NCI-H524 treated with DMSO at 0.1 percent for 48 hours (cell line): Measurements from ENCODE around the gene TBC1D8.

Source experiments
- DNase-seq: peaks from one replicate; lab custom pipeline; 2025; lab: John Stamatoyannopoulos, UW

TBC1D8 gene

GRCh38 chr2:101026923-101027469, 124.2 kb downstream of the TBC1D8 start:
- DNase-seq: no peak

- no peak for DNase-seq
Measured at GRCh38 chr2:101026253-101026701, 124.9 kb downstream of the TBC1D8 start.

GRCh38 chr2:101025561-101025960, 125.6 kb downstream of the TBC1D8 start:
- DNase-seq: no peak

- no peak for DNase-seq
Measured at GRCh38 chr2:101023327-101024107, 127.7 kb downstream of the TBC1D8 start.

- DNase-seq: no peak
Measured at GRCh38 chr2:101022221-101022620, 129.0 kb downstream of the TBC1D8 start.

GRCh38 chr2:101018934-101019333, 132.2 kb downstream of the TBC1D8 start:
- DNase-seq: no peak

- DNase-seq: no peak
Measured at GRCh38 chr2:101017371-101017770, 133.8 kb downstream of the TBC1D8 start.

GRCh38 chr2:101014264-101014857, 136.8 kb downstream of the TBC1D8 start:
- no peak for DNase-seq

- no peak for DNase-seq
Measured at GRCh38 chr2:101012706-101013181, 138.4 kb downstream of the TBC1D8 start.

GRCh38 chr2:101012054-101012705, 139.0 kb downstream of the TBC1D8 start:
- DNase-seq: no peak

- no peak for DNase-seq
Measured at GRCh38 chr2:101011152-101011551, 140.0 kb downstream of the TBC1D8 start.

- DNase-seq: no peak
Measured at GRCh38 chr2:101007415-101008345, 143.5 kb downstream of the TBC1D8 start.

GRCh38 chr2:101006065-101006715, 145.0 kb downstream of the TBC1D8 start:
- DNase-seq: no peak

GRCh38 chr2:101004620-101005325, 146.4 kb downstream of the TBC1D8 start:
- no peak for DNase-seq

GRCh38 chr2:101003278-101003775, 147.9 kb downstream of the TBC1D8 start:
- no peak for DNase-seq

- no peak for DNase-seq
Measured at GRCh38 chr2:101002562-101003277, 148.5 kb downstream of the TBC1D8 start.

GRCh38 chr2:101001691-101002561, 149.3 kb downstream of the TBC1D8 start, which contains the start of gene RPL31:
Gene RPL31, plus strand, starts transcription at chr2:101002289. Its CDS starts 413 bp downstream, at chr2:101002702.
- DNase-seq: peak; percentile 86

GRCh38 chr2:100999995-101000394, 151.2 kb downstream of the TBC1D8 start:
- DNase-seq: no peak
